Measurements from ENCODE around the gene SORCS1.

SORCS1 gene

DNA sequence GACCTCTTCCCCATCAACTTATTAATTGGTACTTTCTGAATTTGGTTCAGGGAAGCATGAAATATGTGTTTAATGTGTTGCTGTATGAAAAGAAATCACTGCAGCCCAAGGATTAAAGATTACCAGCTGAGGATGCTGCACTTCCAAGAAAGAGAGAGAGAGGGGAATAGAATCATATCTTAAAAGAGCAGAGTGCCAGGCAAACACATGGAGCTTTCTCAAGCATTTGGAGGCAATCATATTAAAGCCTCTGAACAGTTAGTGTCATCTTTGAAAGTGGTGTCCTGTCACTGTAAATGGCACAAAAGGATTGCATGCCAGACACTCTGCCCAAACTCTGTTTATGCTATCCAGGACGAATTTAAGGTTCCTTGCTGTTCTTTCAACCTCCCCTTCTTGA lies 386.7 kb downstream of the SORCS1 start:
- H3K9me3 ChIP-seq, result no peaks in the 10 kb centered on the region
- no peak for DNase-seq (ENCODE audit: low spot score in 2 of 2)
- H3K36me3 ChIP-seq (replicated peaks), result no peaks in the 10 kb centered on the region
- no peaks in the 10 kb centered on the region for H3K4me1 ChIP-seq
- in situ Hi-C loops (cut with MboI; ENCODE audit: low sequenced_read_pairs), result no loop called here
- H3K27me3 ChIP-seq (ENCODE audit: low read depth), result no peaks in the 10 kb centered on the region
- no peak overlapping the region for H3K4me3 ChIP-seq

DNA sequence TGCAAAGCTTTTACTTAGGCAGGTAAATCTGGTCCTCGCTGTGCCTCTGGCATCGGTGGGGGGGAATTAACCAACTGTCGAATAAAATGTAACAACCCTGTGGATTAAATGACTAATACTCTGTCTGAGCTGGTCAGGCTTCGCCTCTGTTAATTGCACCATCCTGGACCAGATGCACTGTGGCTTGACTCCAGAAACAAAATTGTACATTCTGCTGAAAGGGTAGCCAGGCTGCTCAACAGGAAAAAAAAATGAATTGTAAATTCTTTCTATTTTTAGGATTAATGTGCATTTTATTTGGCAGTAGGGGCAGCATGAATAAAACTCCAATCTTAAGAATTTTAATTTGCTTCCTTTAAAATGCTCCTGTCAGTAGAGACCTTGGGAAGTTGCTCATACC lies 389.4 kb downstream of the SORCS1 start:
- Histone ChIP-seq H3K4me1 (no peaks in the 10 kb centered on the region), H3K9me3 (no peaks in the 10 kb centered on the region), H3K4me3 (no peak overlapping the region), H3K36me3 (replicated peaks) (no peaks in the 10 kb centered on the region), H3K27me3 (ENCODE audit: low read depth) (no peaks in the 10 kb centered on the region)
- DNase-seq (ENCODE audit: low spot score in 2 of 2), result no peak
- in situ Hi-C loops (cut with MboI; ENCODE audit: low sequenced_read_pairs), result no loop called here

DNA sequence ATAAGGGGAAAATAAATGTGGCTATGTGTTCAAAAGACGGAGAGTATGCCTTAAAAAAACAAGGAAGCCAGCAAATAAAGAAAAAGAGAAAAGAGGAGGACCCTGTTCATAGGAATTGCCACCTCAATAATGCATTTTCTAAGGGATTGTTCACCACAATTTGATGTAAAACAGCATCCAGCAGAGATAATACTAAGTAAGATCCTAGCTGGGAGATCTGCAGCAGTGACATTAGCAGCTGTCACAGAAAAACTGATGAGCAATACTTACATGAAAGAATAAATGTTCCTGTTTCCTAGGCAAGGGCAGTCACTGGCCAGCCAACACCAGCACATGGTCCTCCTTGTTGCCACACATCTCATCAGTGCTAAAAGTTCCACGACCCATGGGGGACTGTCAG lies 391.5 kb downstream of the SORCS1 start:
- H3K4me1 ChIP-seq, result no peaks in the 10 kb centered on the region
- H3K9me3 ChIP-seq, result no peaks in the 10 kb centered on the region
- H3K27me3 ChIP-seq (ENCODE audit: low read depth), result no peaks in the 10 kb centered on the region
- no peak overlapping the region for H3K4me3 ChIP-seq
- no peaks in the 10 kb centered on the region for H3K36me3 ChIP-seq (replicated peaks)
- in situ Hi-C loops (cut with MboI; ENCODE audit: low sequenced_read_pairs), result no loop called here
- DNase-seq (ENCODE audit: low spot score in 2 of 2), result no peak

DNA sequence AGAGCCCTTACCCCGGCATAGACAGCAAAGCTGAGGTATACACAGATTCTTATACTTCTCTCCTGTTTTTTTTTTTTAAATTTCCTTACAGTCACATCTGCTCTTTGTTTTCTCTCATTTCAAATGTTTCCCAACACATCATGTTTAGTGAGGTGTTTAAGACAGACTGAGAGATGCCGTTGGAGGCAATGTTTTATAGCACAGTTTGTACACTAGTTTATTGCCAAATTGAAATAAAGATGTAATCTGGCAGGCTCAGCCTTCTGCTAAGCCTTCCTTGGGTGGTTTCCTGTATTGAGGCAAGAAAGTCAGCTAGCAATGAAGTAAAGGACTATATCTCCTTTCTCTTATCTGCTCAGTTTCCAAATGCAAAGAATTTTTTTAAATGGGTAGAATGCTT lies 393.4 kb downstream of the SORCS1 start:
- no peaks in the 10 kb centered on the region for H3K27me3 ChIP-seq (ENCODE audit: low read depth)
- H3K9me3 ChIP-seq, result no peaks in the 10 kb centered on the region
- H3K4me1 ChIP-seq, result no peaks in the 10 kb centered on the region
- H3K36me3 ChIP-seq (replicated peaks), result no peaks in the 10 kb centered on the region
- in situ Hi-C loops (cut with MboI; ENCODE audit: low sequenced_read_pairs), result no loop called here
- DNase-seq (ENCODE audit: low spot score in 2 of 2), result no peak
- H3K4me3 ChIP-seq, result no peak overlapping the region

DNA sequence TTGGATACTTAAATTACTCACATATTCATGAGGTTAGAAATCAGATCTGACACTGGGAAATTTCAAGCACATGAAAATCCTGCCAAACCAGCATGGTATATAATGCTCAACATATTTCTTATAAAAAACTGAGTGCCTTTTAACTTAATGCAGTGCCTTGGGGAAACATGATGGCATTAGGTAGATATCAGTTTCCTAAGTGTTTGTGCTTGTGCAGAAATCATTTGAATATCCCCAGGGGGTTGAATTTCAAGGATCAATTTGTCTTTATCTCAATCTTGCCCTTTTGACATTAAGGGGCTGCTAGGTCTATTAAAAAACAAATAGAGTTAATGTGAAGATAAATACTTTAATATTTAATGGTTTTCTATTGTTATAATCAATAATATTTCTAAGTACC lies 396.3 kb downstream of the SORCS1 start:
- Histone ChIP-seq H3K4me1 (no peaks in the 10 kb centered on the region), H3K27me3 (ENCODE audit: low read depth) (no peaks in the 10 kb centered on the region), H3K36me3 (replicated peaks) (no peaks in the 10 kb centered on the region), H3K9me3 (no peaks in the 10 kb centered on the region), H3K4me3 (no peak overlapping the region)
- DNase-seq (ENCODE audit: low spot score in 2 of 2), result no peak
- in situ Hi-C loops (cut with MboI; ENCODE audit: low sequenced_read_pairs), result no loop called here

DNA sequence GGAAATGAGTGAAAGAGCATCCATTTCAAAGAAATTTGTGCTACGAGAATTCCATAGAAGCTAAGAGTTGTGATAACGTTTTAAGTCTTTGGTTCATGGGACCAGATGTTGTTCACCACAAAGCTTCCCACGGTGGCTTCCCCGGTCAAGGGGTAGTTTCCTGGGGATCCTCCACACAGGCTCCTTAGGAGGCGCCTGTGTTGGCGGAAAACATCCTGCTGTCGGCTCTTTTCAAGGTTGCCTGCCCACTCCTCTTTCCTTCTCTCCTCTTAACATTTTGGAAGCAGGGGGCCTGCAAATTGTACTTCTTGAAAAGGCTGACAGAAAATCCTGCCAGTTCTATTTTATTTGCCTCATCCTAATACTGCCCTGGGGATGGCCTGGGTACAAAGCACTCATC lies 398.6 kb downstream of the SORCS1 start:
- Histone ChIP-seq H3K4me1 (no peaks in the 10 kb centered on the region), H3K4me3 (no peak overlapping the region), H3K27me3 (ENCODE audit: low read depth) (no peaks in the 10 kb centered on the region), H3K9me3 (no peaks in the 10 kb centered on the region), H3K36me3 (replicated peaks) (no peaks in the 10 kb centered on the region)
- in situ Hi-C loops (cut with MboI; ENCODE audit: low sequenced_read_pairs), result no loop called here
- no peak for DNase-seq (ENCODE audit: low spot score in 2 of 2)

DNA sequence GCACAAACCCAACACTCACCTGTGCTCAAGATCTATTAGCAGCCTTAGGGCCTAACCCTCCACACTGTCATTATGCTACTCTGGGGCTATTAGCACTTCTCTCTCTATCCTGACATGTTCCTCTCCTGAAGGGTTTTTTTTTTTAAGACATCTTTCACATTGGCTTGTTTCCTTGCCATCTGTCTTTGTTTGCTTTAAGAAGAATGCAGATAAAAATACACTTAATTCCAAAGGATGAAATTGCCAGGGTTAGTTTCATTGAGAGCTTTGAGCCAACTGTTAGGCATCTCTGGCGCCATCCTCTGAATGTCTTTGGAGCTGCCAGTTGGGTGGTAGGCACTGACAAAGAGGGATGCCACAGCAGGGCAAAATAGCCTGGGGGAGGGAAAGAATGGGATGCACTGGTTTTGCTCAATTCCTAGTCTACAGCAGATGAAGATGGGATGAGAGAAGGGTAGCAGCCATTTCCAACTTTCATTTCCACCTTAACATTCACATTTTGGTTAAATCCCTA lies 399.2 kb downstream of the SORCS1 start:
- no peaks in the 10 kb centered on the region for H3K27me3 ChIP-seq (ENCODE audit: low read depth)
- in situ Hi-C loops (cut with MboI; ENCODE audit: low sequenced_read_pairs), result no loop called here
- no peaks in the 10 kb centered on the region for H3K4me1 ChIP-seq
- DNase-seq (ENCODE audit: low spot score in 2 of 2), result no peak
- no peak overlapping the region for H3K4me3 ChIP-seq
- no peaks in the 10 kb centered on the region for H3K36me3 ChIP-seq (replicated peaks)
- H3K9me3 ChIP-seq, result no peaks in the 10 kb centered on the region

DNA sequence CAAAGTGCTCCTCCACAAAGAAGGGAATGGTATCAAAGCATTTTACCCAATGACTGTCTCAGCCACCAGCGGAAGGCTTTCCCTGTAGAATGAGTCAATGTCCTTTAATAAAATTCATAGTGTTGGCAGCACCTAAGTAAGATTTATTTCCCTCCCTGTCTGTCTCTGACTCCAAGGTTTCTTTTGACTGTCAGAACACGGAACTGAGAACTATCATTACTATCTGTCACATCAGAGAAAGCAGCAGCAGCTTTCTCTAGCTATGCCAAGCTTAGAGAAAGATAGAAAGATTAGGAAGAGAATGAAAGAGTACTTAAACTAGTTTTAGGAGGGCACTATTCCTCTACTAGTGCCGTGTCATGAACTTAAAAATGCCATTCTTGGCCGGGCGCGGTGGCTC lies 400.1 kb downstream of the SORCS1 start:
- Histone ChIP-seq H3K36me3 (replicated peaks) (no peaks in the 10 kb centered on the region), H3K9me3 (no peaks in the 10 kb centered on the region), H3K4me1 (no peaks in the 10 kb centered on the region), H3K4me3 (no peak overlapping the region), H3K27me3 (ENCODE audit: low read depth) (no peaks in the 10 kb centered on the region)
- DNase-seq (ENCODE audit: low spot score in 2 of 2), result no peak
- in situ Hi-C loops (cut with MboI; ENCODE audit: low sequenced_read_pairs), result no loop called here

DNA sequence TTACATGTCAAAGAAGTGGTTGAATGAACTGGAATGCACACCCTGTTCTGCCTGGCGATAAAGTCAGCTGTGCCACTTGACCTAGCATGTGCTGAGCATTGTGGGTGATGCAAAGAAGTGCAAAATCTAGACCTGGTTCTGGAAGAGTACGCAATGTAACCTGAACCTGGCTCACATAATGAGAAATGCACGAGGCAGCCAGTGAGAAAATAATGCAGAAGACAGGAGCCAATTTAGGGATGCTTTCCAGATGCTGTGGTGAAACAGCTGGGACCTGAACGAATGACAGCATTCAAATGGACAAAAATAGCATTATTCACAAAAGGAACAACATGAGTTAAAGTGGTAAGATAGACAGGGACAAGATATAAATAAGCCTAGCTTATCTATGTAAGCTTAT lies 402.6 kb downstream of the SORCS1 start:
- Histone ChIP-seq H3K9me3 (no peaks in the 10 kb centered on the region), H3K4me1 (no peaks in the 10 kb centered on the region), H3K36me3 (replicated peaks) (no peaks in the 10 kb centered on the region), H3K4me3 (no peak overlapping the region), H3K27me3 (ENCODE audit: low read depth) (no peaks in the 10 kb centered on the region)
- in situ Hi-C loops (cut with MboI; ENCODE audit: low sequenced_read_pairs), result no loop called here
- DNase-seq (ENCODE audit: low spot score in 2 of 2), result no peak

DNA sequence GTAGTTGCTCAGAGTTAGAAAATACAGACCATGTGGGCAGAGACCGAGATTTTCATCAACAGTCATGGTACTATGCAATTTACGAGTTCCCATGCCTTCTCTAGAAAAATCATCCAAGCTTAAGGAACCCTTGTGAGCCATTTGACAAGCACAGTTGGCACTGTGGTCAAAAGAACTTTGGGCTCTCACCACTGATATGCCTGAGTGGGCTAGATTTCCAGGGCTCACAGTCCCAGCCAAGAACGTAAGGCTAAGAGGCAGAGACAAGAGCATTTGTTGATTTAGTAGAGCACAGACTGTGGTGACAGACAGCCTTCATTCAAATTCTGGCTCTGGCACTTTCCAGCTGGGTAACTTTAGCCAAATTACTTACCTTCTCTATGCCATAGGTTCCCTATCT lies 407.0 kb downstream of the SORCS1 start:
- Histone ChIP-seq H3K9me3 (no peaks in the 10 kb centered on the region), H3K27me3 (ENCODE audit: low read depth) (no peaks in the 10 kb centered on the region), H3K4me1 (no peaks in the 10 kb centered on the region), H3K36me3 (replicated peaks) (no peaks in the 10 kb centered on the region), H3K4me3 (no peak overlapping the region)
- DNase-seq (ENCODE audit: low spot score in 2 of 2), result no peak
- in situ Hi-C loops (cut with MboI; ENCODE audit: low sequenced_read_pairs), result no loop called here

DNA sequence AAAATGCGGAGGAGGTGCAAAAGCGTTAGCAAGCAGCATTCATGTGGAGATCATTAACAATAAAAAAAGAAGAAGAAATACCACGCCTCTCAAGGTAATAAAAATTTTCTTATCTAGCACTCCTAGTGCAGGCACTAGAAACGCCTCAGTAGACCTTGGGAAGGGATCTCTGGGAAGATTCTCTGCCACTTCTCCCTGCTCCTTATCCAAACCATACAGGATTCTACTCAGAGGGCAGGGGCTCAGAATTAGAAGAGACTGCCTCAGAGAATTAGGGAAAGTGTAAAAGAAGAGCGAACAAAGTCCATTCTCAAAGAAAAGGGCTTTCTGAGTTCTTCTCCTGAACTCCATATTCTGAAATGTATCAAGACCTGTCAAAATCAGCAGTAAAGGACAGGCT lies 413.4 kb downstream of the SORCS1 start:
- no peaks in the 10 kb centered on the region for H3K4me1 ChIP-seq
- H3K27me3 ChIP-seq (ENCODE audit: low read depth), result no peaks in the 10 kb centered on the region
- in situ Hi-C loops (cut with MboI; ENCODE audit: low sequenced_read_pairs), result no loop called here
- no peak overlapping the region for H3K4me3 ChIP-seq
- no peaks in the 10 kb centered on the region for H3K36me3 ChIP-seq (replicated peaks)
- no peak for DNase-seq (ENCODE audit: low spot score in 2 of 2)
- no peaks in the 10 kb centered on the region for H3K9me3 ChIP-seq

DNA sequence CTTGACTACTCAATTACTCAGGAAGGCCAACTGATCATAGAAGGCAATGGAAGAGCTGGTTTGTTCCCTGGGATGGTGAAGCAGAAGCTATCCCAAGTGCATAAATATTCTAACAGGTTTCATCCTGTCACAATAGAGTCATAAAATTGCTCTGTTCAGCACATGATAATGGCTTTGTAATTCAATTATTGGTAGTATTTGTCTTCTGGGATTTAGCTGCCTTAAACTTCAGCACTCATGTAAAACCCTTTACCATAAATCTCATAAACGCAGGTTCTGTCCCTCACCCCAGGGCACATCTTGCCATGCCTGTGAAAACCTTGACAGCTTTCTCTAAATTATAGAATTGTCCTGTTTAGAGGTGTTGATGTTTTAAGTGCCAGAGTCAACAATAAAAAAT lies 417.6 kb downstream of the SORCS1 start:
- Histone ChIP-seq H3K4me1 (no peaks in the 10 kb centered on the region), H3K4me3 (no peak overlapping the region), H3K9me3 (no peaks in the 10 kb centered on the region), H3K27me3 (ENCODE audit: low read depth) (no peaks in the 10 kb centered on the region), H3K36me3 (replicated peaks) (no peaks in the 10 kb centered on the region)
- no peak for DNase-seq (ENCODE audit: low spot score in 2 of 2)
- in situ Hi-C loops (cut with MboI; ENCODE audit: low sequenced_read_pairs), result no loop called here

DNA sequence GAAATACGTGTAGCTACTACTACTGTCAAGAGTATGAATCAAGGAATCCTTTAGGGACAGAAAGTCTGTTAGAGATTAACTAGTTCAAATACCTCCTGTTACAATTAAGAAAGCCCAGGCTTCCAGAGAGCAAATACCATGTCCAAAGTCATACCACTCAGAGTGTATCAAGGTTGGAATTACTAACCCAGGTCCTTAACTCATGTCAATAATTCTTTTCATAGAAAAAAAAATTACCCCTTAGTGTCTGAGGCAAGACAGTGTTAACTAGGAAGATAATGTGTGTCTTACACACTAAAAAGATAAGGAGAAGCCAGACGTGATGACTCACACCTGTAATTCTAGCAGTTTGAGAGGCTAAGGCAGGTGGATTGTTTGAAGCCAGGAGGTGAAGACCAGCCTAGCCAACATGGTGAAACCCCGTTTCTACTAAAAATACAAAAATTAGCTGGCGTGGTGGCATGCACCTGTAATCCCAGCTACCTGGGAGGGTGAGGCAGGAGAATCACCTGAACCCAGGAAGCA lies 423.4 kb downstream of the SORCS1 start:
- no peaks in the 10 kb centered on the region for H3K27me3 ChIP-seq (ENCODE audit: low read depth)
- H3K36me3 ChIP-seq (replicated peaks), result no peaks in the 10 kb centered on the region
- in situ Hi-C loops (cut with MboI; ENCODE audit: low sequenced_read_pairs), result no loop called here
- no peak for DNase-seq (ENCODE audit: low spot score in 2 of 2)
- H3K4me1 ChIP-seq, result no peaks in the 10 kb centered on the region
- no peak overlapping the region for H3K4me3 ChIP-seq
- no peaks in the 10 kb centered on the region for H3K9me3 ChIP-seq

DNA sequence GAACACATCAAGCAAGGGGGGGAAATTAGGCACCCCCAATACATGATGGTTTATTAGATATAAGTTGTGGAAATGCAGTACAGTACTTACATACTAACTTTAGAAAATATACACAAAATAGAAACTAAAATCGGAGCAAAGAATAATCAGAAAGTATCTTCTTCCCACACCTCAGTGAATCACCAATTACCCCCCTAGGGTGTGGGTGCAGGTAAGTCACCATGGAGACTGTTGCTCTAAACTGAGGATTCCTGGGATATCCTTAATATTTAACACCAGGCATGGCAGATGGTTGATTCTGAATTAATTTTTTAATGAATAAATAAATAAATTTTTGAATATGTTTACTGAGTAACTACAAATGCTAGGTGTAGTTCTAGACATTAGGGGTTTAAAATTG lies 424.4 kb downstream of the SORCS1 start:
- no peaks in the 10 kb centered on the region for H3K4me1 ChIP-seq
- H3K36me3 ChIP-seq (replicated peaks), result no peaks in the 10 kb centered on the region
- no peaks in the 10 kb centered on the region for H3K9me3 ChIP-seq
- no peak for DNase-seq (ENCODE audit: low spot score in 2 of 2)
- in situ Hi-C loops (cut with MboI; ENCODE audit: low sequenced_read_pairs), result no loop called here
- H3K4me3 ChIP-seq, result no peak overlapping the region
- no peaks in the 10 kb centered on the region for H3K27me3 ChIP-seq (ENCODE audit: low read depth)

DNA sequence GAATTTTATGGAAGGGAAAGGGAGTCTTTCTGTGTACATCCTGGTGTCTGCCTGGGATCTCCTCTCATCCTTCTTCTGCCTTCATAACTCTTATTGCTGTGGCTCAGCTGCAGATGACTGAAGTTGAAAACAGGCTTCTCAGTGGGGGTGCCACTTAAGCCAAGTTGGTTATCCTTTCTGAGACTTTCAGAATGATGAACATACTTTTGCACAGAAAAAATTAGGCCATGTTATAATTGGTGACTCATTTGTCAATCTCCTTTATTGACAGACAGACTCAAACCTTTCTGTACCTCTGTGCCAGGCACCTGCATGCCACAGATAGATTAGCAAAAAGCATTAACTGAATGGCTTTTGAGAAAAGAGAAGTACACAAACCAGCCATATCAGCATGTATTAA lies 430.3 kb downstream of the SORCS1 start:
- DNase-seq (ENCODE audit: low spot score in 2 of 2), result no peak
- H3K36me3 ChIP-seq (replicated peaks), result no peaks in the 10 kb centered on the region
- no peaks in the 10 kb centered on the region for H3K27me3 ChIP-seq (ENCODE audit: low read depth)
- no peaks in the 10 kb centered on the region for H3K4me1 ChIP-seq
- H3K9me3 ChIP-seq, result no peaks in the 10 kb centered on the region
- H3K4me3 ChIP-seq, result no peak overlapping the region
- in situ Hi-C loops (cut with MboI; ENCODE audit: low sequenced_read_pairs), result no loop called here
